ENCODE results near the gene MRPL30.

DNA sequence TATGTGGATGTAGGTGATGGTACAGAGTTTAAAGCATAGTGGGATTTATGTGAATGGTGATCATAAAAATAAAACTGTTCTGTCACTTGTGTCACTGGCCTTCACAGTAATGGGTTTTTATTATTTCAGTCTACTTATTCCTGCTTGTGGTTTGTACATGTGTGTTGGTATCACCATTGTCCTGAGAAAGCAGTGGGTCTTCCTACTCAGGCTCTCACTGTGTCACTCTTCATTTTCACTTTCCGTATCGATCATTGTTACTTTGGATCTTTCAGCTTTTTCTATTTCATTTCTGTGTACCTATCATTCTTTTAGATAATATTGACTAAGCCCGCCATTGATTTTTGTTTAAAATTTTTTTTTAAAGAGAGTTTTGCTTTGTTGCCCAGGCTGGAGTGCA lies 7.4 kb downstream of the MRPL30 start:
- TF ChIP-seq USF2 (CRISPR knock-in tag; IDR thresholded peaks at IDR 0.05) (no peak), ELF4 (CRISPR knock-in tag; IDR thresholded peaks at IDR 0.05; ENCODE audit: low read depth) (no peak), NR2C2 (CRISPR knock-in tag; IDR thresholded peaks at IDR 0.05) (no peak), CTCF (IDR thresholded peaks at IDR 0.05) (no peak), RORB (CRISPR knock-in tag; IDR thresholded peaks at IDR 0.05) (no peak)
- TF ChIP-seq, protein P1, sequence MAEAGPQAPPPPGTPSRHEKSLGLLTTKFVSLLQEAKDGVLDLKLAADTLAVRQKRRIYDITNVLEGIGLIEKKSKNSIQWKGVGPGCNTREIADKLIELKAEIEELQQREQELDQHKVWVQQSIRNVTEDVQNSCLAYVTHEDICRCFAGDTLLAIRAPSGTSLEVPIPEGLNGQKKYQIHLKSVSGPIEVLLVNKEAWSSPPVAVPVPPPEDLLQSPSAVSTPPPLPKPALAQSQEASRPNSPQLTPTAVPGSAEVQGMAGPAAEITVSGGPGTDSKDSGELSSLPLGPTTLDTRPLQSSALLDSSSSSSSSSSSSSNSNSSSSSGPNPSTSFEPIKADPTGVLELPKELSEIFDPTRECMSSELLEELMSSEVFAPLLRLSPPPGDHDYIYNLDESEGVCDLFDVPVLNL (CRISPR knock-in tag; IDR thresholded peaks at IDR 0.05; ENCODE audit: borderline replicate concordance, low read depth) = no peak
